Inflammatory macrophage treated with lipopolysaccharide for 4 hours (primary cell): ENCODE results near the gene KHDC1.
"Not testable (repeated sequence)": the region's sequence is repeated elsewhere in the genome, so short reads cannot be mapped to it uniquely, and the experiment has no call there.

ENCODE experiments used
- DNase-seq: peaks from one replicate; pipeline ENCODE4 v3.0.0-alpha.2; 2020

The KHDC1 gene

DNA sequence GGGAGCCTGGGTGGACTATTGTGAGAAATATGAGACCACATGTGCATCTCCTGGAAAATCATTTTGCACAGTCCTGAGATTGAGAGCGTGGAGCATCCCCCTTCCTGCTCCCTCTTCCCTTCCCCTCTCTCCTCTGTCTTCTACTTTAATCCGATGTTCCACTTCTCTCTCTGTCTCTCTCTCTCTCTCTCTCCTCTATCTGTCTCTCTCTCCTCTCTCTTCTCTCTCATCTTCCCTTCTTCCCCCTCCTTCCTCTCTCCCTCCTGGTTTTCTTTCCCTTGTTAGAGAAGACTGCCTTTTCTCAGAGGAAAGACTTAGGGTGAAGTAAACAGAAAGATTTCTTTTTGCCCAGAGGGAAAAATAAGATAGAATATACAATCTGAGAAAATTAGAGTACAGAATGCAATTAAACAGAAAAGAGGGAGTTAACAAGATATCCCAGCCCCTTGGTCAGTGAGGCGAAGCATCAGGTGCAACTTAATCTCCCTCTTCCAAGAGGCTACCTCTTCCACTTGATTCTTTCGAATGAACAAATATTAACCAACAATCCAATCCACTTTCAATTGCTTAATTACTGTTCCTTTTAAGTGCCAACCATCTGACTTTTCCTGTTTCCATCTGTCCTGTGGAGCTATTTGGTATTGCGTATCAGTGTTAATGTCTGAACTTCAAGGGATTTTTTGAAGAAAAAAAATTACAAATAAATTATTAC lies 14.6 kb downstream of the KHDC1 start:
- no peak for DNase-seq

DNA sequence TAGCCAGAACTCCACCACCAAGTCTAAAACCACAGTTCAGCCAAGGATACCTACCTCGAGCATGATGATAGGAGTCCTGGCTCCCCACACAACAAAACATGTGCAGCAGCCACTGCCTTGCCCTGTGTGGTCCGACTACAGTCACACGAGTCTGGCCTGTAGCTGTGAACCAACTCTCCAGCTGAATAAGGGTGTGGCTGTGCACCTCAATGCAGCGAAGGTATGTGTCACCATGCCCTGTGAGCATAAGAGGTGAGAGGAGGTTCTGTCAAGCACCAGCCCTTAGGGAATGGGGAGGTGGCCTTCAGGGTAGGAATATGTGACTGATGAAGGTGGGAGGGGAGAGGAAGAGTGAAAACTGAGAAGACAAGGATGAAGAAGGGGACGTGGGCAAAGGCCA lies 21.0 kb downstream of the KHDC1 start:
- no peak for DNase-seq

DNA sequence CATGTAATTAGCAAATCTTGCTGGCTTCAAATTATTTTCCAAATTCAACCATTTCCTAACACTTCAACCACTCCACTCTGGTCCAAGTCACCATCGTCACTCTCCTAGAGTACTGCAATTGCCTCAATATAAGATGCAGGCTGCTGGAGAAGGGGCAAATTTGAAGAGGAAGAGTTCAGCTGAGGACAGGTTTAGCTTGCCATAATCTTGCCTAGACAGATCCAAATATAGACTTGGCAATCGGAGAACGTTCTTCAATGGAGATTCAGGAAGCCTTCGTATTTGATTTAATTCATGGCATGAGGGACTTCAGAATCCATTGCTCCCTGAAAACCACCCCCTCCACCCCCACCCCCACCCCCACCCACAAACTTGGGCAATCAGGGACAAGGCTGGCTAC lies 22.3 kb downstream of the KHDC1 start:
- no peak for DNase-seq

DNA sequence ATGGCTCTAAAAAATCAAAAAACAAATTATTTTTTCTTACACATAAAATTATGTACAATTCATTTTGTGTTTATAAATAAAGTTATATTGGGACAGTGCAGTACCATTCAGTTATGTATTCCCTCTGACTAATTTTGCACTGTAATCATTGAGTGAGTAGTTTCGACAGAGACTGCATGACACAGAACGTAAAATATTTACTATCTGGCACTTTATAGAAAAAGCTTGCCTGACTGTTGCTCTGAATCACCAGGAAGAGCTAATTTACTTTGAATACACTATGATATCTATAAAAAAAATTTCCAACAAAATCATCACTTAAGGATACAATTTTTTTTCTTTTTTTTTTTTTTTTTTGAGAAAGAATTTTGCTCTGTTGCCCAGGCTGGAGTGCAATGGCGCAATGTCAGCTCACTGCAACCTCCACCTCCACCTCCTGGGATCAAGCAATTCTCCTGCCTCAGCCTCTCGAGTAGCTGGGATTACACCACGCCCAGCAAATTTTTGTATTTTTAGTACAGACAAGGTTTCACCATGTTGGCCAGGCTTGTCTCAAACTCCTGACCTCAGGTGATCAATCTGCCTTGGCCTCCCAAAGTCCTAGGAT lies 26.7 kb downstream of the KHDC1 start:
- no peak for DNase-seq

DNA sequence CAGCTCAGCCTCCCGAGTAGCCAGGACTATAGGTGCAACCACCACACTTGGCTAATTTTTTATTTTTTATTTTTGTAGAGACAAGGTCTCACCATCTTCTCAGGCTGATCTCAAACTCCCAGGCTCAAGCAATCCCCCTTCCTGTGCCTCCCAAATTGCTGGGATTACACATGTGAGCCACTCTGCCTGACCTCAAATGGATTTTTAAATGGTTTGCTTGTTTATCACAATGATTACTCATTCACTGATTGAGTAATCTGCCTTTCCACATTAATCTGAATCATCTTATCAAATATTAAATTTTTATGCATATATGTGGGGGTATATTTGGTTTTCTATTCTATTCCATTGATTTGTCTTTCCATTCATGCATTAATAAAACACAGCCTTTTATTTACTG lies 28.3 kb downstream of the KHDC1 start:
- DNase-seq, result no peak

DNA sequence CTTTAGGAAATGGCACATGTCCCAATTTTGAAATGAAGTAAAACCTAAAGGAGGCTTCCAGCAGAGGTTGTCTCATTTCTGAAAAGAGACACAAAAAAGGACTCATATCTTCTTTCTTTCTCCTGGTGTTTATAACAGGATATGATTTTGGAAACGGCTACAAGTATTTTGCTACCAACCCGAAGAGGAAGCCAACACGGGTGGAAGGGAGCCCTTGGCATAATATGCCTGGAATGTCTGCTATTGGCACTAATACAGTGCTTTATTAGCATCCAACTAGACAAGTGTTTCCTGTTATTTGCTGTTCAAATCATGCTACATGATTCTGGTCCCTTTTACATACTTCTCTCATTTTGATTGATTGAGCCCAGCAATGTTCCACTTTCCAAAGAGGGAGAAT lies 29.0 kb downstream of the KHDC1 start:
- not testable (repeated sequence) for DNase-seq

DNA sequence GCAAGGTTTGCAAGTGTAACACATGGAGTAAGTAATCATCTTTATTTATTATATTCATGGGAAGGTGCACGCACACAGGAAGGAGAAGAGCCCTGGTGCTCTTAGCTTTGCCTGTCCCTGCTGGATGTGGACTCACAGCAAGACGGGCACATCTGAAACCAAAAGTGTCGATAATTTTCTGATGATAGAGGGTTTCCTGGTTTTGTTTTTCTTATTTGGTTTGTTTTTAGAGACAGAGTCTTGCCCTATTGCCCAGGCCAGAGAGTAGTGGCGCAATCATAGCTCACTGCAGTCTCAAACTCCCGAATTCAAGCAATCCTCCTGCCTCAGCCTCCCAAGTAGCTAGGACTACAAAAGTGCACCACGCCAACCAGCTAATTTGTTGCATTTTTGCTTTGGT lies 29.9 kb downstream of the KHDC1 start:
- no peak for DNase-seq

DNA sequence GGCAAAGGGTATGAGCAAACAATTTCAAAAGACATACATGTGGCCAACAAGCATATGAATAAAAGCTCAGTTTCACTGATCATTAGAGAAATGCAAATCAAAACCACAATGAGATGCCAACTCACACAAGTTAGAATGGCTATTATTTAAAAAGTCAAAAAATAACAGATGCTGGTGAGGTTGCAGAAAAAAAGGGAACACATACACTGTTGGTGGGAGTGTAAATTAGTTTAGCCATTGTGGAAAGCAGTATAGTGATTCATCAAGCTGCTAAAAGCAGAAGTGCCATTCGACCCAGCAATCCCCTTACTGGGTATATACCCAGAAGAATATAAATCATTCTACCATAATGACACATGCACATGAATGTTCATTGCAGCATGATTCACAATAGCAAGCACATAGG lies 31.0 kb downstream of the KHDC1 start:
- peak; percentile 72 for DNase-seq

DNA sequence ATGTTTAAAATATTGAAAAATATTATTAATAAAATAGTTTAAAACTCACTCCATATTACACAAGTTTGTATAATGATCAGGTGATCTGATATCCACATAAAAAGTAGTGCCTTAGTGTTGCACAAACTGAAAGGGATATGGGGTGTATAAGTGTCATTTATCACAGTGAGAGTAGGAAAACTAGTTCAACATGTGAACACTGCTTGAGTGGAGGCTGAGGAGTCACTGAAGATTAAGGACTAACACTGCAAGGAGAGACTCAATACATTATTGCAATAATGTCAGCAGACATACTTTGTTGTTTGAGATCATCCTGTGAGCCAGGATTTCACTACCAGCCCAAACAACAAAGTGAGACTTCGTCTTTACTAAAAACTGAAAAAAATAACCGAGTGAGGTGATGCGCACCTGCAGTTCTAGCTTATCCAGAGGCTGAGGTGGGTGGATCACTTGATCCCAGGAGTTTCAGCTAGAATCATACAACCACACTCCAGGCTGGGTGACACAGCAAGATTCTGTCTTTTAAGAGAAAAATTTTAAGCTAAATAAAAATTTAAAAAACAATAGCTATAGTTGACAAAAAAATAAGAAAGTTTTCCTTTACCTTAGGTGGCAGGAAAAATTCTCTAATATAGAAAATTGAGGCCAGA lies 35.3 kb downstream of the KHDC1 start:
- DNase-seq, result no peak

DNA sequence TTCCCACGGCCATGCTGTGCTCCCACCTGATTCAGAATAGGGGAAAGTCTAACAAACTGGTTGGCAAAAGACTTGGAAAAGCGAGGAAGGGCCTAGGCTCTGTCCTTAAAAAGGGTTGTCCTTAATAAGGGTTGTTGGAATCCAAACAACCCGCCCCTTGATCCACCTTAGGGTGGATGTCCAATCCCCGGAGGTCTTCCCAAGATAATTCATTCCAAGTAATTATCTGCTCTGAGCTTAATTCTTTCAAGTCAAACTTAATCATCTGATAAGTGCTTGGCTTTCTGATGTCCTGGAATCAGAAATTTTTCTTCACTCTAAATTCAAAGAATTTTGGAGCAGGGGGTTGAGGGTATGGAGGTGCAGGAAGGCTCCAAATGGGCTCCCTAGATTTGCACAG lies 37.6 kb downstream of the KHDC1 start, which contains the start of gene KHDC1L:
TSS of gene KHDC1L (minus strand) at position 101 of the 400 bp plus-strand sequence. CDS start at position 13, 88 bp downstream.
- no peak for DNase-seq

DNA sequence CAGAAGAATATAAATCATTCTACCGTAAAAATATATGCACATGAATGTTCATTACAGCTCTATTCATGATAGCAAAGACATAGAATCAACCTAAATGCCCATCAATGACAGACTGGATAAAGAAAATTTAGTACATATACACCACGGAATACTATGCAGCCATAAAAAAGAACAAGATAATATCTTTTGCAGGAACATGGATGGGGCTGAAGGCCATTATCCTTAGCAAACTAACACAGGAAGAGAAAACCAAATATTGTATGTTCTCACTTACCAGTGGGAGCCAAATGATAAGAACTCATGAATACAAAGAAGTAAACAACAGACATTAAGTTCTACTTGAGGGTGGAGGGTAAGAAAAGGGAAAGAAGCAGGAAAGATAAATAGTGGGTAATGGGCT lies 46.1 kb downstream of the KHDC1 start:
- DNase-seq, result no peak

DNA sequence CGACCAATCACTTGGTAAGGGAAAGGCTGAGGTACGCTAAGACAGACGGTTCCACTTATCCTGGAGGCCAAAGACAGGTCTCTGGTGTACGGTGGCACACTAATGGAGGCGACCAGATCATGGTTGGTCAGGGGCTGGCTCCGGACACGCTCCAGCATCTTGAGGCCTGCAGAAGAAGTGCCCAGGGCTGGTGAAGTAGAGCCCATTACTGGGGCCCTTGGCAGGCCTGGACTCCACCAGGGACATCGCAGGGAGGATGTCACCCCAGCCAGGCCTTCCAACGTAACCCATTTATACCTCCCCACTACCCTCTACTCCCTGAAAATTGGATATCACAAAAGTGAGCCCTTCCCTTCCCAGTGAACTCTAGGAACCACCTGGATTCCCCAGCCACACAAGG lies 53.9 kb downstream of the KHDC1 start:
- DNase-seq, result no peak

DNA sequence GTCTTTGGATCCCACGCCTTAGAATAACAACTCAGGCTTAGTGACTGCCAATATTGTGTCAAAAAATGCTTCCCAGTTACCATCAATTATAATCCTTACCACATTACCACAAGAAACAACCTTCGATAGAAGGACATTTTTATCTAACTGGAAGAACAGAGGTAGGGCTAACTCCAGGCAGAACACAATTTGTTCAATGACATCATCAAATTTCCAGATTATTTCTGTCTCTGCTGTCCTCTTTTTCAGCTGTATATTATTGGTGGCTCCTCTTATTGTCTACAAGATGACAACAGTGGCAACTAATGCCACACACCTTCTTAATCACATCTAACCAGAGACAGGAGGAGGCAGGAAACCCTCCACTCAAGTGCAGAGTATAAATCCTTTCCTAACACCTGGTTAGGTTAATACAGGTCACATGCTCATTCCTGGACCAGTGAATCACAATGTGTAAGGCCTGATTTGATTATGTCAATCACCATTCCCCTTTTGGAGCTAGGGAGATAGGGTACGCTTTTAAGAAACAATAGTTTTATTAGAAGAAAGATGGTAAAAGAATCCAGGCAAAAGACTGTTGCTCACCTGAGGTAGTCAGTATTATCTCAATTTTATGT lies 55.7 kb downstream of the KHDC1 start:
- DNase-seq, result no peak

DNA sequence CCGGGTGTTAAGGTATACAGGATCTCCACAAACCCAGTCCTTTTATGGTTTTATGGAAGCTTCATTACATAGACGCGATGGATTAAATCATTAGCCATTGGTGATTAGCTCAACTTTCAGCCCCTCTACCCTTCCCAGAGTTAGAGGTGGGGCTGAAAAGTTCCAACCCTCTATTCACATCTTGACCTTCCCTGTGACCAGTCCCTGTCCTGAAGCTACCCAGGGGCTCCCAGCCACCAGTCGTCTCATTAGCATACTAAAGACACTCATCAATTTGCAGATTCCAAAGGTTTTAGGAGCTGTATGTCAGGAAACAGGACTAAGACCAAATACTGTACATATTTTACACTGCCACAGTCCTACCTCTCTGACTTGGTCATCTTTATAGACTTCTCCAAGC lies 58.7 kb downstream of the KHDC1 start:
- DNase-seq, result no peak

DNA sequence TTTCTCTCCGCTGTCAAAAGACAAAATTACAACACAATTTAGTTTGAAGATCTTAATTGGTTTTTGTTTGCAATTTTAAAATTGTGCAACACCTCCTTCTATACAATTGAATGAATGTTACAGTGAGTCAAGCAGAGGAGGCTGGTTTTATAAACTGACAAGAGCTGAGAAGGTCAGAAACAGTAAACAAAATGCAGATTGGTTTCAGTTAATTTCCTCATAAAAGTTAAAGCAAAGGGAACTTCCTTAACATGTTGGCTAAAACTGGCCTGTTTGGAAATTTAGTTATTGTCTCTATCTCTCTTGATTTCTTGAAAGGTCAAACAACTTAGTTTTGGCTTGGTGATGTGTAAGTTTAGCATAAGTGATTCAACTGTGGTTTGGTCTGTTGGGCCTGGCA lies 59.9 kb downstream of the KHDC1 start:
- peak; percentile 8 for DNase-seq

DNA sequence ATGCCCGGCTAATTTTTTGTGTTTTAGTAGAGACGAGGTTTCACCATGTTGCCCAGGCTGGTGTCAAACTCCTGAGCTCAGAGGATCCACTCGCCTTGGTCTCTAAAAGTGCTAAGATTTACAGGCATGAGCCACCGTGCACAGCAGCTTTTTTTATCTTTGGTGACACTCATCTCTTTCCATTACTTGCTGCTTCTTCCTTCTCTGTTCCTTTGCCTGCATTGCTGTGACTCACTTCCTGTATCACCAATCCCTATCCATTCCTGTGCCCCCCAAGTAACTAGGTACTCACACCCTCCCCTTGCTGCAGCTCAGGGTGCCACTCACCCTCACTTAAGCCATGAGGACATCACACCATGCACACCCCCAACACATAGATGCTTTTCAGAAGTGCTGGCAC lies 62.3 kb downstream of the KHDC1 start:
- no peak for DNase-seq

DNA sequence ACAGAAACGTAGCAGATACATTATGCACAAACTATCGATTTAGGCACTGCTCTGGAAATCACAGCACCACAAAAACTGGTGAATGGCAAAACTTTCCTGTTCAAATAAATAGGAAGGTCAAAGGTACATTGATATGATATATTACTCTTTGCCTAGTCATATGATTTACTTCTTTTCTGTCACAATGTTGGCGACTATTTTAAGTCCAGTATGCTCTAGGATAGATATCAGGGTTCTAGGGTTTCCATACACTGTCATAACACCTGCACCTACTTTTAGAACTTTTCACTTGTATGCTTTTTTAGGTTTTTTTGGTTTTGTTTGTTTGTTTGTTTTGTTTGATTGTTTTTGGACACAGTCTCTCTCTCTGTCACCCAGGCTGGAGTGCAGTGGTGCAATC lies 62.7 kb downstream of the KHDC1 start:
- DNase-seq, result no peak

DNA sequence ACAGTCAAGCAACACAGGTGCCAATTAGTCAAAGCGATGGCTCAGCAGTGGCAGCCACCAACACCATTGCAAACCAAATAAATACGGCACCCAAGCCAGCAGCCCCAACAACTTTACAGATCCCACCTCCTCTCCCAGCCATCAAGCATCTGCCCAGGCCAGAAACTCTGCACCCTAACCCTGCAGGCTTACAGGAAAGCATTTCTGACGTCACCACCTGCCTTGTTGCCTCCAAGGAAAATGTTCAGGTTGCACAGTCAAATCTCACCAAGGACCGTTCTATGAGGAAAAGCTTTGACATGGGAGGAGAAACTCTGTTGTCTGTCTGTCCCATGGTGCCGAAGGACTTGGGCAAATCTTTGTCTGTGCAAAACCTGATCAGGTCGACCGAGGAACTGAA lies 68.3 kb downstream of the KHDC1 start:
- DNase-seq, result no peak

DNA sequence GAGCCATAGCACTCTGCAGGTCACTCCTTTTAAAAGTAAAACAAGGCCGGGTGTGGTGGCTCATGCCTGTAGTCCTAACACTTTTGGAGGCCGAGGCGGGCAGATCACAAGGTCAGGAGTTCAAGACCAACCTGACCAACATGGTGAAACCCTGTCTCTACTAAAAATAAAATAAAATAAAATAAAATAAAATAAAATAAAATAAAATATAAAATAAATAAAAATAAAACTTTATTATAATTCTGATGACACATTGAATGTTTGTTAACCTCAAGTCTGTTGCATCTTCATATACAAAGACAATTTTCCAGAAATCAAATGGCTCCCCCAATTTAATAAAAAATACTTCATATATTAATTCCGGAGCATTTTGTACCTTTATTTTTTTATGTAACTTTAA lies 69.7 kb downstream of the KHDC1 start:
- not testable (repeated sequence) for DNase-seq
